Retinal pigment epithelial cell (primary cell): ENCODE results near the gene GAS2L3.

Experiments used
- DNase-seq: peaks from one replicate; pipeline ENCODE4 v3.0.0-alpha.2; 2010; ENCODE audit warnings: low read depth
- H3K4me3 ChIP-seq: 2 replicates; pipeline ENCODE4 v1.5.1; 2011; ENCODE audit warnings: mild to moderate bottlenecking, low read length, control low read depth, moderate library complexity
- TF ChIP-seq, protein P1 (sequence below): conservative IDR thresholded peaks from 2 replicates; pipeline ENCODE4 v1.5.1; 2011; ENCODE audit warnings: low read depth, low read length, control low read depth, inconsistent platforms

GAS2L3 gene

DNA sequence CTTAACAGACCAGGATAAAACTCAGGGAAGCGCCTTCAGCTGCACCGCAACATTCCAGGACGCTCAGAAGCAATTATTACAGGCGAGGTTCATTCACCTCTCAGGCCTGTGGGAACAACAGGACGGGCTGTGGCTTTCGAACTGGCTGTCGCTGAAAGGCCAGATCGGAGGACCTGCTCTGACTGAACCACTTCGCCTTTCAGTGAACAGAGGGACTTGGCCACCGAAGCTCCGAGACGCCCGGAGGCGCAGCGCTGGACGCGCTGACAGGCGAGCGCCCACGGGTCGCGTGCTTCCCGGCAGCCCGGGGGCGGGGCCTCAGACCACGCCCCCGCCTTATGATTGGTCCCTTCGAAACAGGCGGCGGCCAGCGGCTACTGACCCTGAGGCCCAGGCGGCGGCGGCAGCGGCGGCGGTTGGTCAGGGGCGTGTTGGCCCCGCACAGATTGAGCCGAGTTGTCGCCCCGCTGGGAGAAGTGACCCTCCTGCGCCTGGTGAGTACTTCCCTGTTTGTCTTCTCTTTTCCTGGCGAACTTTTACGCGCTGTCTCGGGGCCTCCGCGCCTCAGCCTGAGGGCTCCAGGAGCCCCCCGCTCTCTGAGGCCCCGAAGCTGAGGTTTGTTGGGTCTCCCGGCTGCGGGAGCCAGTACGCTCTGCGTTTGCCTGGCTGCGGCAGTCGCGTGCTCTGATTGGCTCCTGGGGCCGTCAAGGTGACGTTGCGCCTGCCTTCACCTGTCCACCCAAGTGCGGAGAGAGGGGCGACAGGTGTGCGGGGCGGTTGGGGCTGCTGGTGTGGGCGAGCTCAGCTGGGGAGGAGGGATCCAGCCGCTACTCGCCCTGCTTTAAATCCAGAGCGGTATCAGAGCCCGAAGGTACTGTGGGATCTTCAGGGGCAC lies at the start of gene GAS2L3:
Gene GAS2L3, plus strand, starts transcription at position 393 of the 895 bp plus-strand sequence. CDS start 21,221 bp downstream, outside the sequence.
- H3K4me3 ChIP-seq, result peak within 1 kb of the TSS; percentile 87
- TF ChIP-seq, protein P1, sequence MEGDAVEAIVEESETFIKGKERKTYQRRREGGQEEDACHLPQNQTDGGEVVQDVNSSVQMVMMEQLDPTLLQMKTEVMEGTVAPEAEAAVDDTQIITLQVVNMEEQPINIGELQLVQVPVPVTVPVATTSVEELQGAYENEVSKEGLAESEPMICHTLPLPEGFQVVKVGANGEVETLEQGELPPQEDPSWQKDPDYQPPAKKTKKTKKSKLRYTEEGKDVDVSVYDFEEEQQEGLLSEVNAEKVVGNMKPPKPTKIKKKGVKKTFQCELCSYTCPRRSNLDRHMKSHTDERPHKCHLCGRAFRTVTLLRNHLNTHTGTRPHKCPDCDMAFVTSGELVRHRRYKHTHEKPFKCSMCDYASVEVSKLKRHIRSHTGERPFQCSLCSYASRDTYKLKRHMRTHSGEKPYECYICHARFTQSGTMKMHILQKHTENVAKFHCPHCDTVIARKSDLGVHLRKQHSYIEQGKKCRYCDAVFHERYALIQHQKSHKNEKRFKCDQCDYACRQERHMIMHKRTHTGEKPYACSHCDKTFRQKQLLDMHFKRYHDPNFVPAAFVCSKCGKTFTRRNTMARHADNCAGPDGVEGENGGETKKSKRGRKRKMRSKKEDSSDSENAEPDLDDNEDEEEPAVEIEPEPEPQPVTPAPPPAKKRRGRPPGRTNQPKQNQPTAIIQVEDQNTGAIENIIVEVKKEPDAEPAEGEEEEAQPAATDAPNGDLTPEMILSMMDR, result no peak
- no peak for DNase-seq

DNA sequence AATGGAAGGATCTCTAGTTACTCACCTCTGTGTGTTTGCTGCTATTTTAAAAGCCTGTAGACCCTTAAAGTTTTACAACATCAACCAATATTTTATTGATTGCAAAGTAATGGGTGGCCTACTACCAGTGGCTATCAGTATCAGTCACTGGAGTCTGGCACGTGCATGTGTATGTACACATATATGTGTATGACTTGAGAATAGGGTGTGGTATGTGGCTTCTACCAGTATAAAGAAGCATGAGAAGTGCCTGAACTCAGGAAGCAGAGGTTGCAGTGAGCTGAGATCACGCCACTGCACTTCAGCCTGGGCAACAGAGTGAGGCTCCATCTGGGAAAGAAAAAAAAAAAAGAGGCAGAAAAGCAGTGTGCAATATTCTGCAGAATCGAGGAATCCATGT lies 45.5 kb upstream of the GAS2L3 start:
- no peak overlapping the region for H3K4me3 ChIP-seq
- TF ChIP-seq, protein P1, result no peak
- no peak for DNase-seq

DNA sequence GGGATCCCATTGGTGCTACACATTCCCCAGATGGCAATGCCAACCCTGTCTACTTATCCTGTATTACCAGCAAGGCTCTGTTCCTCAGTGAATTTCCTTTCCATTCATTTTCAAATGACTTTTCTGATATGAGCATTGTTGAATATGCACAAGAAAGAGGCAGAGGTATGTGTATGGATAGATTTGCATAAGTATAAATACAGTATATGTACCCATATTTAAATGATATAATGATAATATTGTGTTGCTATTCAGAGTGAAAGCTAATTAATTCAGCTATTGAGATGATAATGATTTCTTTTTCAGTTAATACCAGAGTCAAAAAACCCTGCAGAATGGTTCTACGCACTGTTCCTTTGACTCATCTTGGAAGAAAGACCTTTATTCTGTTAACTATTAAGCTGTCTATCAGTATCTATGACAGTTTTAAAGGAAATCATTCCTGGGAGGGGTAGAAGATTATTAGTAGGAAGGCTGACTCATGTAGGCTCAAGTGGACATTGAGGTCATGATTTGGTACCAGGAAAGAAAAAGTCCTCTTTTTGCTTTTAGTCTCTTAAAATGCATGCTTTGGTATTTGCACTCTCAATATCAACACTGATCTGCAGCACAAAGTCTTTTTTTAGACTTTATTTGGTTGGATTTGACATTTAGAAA lies 44.9 kb upstream of the GAS2L3 start:
- no peak overlapping the region for H3K4me3 ChIP-seq
- TF ChIP-seq, protein P1, result no peak
- DNase-seq, result no peak

DNA sequence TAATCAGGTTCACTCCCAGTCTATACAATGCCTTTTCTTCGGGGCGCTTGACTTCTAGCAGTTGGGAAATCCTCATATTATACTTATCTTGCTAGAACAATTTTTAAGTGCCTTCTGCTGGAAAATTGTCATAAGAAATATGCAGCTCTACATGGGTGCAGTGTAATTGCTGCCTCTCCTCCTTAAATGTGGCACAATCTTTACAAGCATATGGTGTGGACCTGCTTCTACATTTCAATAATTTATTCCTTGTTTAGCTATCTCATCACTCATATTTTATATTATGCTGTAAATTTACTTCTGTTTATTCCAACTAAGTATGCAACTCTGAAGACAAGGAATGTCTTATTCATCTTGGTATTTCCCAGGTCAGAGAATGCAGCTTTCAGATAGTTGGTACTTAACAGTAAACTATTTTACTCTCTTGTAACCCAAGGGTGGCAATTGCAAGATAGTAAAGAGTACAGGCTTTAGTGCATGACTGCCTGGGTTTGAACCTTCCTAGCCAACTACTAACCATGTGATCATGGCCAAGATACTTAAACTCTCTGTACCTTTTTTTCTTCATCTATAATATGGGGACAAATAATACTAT lies 43.6 kb upstream of the GAS2L3 start:
- DNase-seq, result no peak
- H3K4me3 ChIP-seq, result no peak overlapping the region
- TF ChIP-seq, protein P1, result no peak

DNA sequence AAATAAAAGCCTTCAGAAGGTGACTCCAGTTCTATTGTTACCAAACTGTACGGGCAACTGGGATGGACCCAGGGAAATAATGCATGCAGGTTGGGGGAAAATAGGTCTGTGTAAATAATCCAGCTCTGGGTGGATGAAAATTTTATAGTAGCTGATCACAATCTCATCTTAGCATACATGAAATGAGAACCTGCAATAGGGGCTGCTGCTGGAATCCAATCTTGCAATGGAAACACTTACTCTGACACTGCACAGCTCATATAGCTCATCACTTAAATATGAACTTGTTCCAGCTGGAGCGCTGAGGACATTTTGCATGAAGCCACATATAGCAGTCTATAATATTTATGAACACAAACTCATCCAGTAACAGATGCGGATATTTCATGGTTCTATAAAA lies 40.1 kb upstream of the GAS2L3 start:
- no peak overlapping the region for H3K4me3 ChIP-seq
- TF ChIP-seq, protein P1, result no peak
- DNase-seq, result no peak

DNA sequence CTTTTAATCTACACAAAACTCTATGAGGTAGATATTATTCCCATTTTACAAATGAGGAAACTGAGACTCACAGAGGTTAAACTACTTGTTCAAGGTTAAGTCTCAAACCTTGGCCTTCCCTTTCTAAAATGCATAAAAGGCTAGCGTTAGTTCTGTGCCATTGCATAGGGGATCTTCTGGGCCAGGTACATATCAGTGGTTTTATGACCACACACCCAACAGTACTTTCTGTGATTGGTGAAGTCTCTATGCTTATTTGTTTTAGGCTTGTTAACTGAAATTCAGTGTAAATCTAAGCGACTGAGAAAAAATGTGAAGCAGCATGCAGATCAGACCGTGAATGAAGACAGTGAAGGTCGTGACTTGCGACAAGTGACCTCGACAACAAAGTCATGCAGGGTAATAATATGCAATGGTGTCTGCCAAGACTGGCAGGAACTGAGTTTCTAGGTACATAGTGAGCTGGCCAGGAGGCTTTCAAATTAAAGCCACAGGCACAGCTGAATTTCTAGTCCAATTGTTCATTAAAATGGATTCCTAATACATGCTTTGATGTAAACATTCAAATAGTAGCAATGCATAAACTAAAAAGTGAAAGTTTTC lies 38.8 kb upstream of the GAS2L3 start:
- TF ChIP-seq, protein P1, result no peak
- DNase-seq, result no peak
- no peak overlapping the region for H3K4me3 ChIP-seq
